HepG2 (cell line): ENCODE results near the gene ACOXL. TPM values are rescaled to one million over a fixed set of nuclear protein-coding genes. Genes with fewer than 3 reads are reported as not detected.

Experiments used
- BCL6 ChIP-seq: IDR thresholded peaks from 2 replicates; pipeline ENCODE4 v1.6.1; 2016; ENCODE audit warnings: missing genetic modification reagents, missing compliant biosample characterization
- ELF3 ChIP-seq: IDR thresholded peaks from 2 replicates; pipeline ENCODE4 v1.6.1; 2016; ENCODE audit warnings: missing genetic modification reagents, missing compliant biosample characterization
- FOSL2 ChIP-seq: sonication (generic); formaldehyde crosslinking; IDR thresholded peaks from 2 replicates; pipeline ENCODE4 v1.4.0; 2020; ENCODE audit warnings: missing genetic modification reagents
- FOXA3 ChIP-seq: IDR thresholded peaks from 2 replicates; pipeline ENCODE4 v1.6.1; 2016; ENCODE audit warnings: missing genetic modification reagents, missing compliant biosample characterization
- FOXP4 ChIP-seq: sonication (generic); formaldehyde crosslinking; IDR thresholded peaks from 2 replicates; pipeline ENCODE4 v1.4.0; 2020; ENCODE audit warnings: missing genetic modification reagents
- HNF4A ChIP-seq: sonication (generic); formaldehyde crosslinking; IDR thresholded peaks from 2 replicates; pipeline ENCODE4 v1.4.0; 2020; ENCODE audit warnings: missing genetic modification reagents
- HNRNPLL ChIP-seq: fragments of 200-400 bp; formaldehyde crosslinking; IDR thresholded peaks from 2 replicates; pipeline ENCODE4 v1.6.1; 2017; ENCODE audit warnings: mild to moderate bottlenecking, low read depth, low read length; ENCODE audit not compliant: poor library complexity, severe bottlenecking
- NONO ChIP-seq, 2 experiments: fragments of 450-650 bp in 1 of 2; sonication (generic) in 1 of 2; formaldehyde crosslinking in 1 of 2; IDR thresholded peaks in 1 of 2; conservative IDR thresholded peaks in 1 of 2; 2 replicates each; pipeline versions ENCODE4 v1.6.1 to v1.8.0; 2017 to 2022; ENCODE audit warnings: mild to moderate bottlenecking in 1 of 2, missing genetic modification reagents in 1 of 2, moderate library complexity in 1 of 2
- PHF21A ChIP-seq: sonication (generic); formaldehyde crosslinking; IDR thresholded peaks from 2 replicates; pipeline ENCODE4 v1.5.0; 2020; ENCODE audit warnings: mild to moderate bottlenecking, missing genetic modification reagents
- RBM39 ChIP-seq: fragments of 200-400 bp; formaldehyde crosslinking; IDR thresholded peaks from one replicate; pipeline ENCODE4 v1.6.1; 2018; ENCODE audit warnings: antibody characterized with exemption, mild to moderate bottlenecking, low read depth, low read length; ENCODE audit not compliant: poor library complexity, severe bottlenecking
- ZNF556 ChIP-seq: sonication (generic); formaldehyde crosslinking; IDR thresholded peaks from 2 replicates; pipeline ENCODE4 v1.4.0; 2020; ENCODE audit warnings: mild to moderate bottlenecking, missing genetic modification reagents, borderline replicate concordance
- ZNF576 ChIP-seq: sonication (generic); formaldehyde crosslinking; IDR thresholded peaks from 2 replicates; pipeline ENCODE4 v1.4.0; 2020; ENCODE audit warnings: mild to moderate bottlenecking, missing genetic modification reagents
- polyA plus RNA-seq, 8 experiments: library from polyadenylated mRNA; depleted of rRNA in 3 of 8; stranded (reverse) in 7 of 8; unstranded in 1 of 8; fragments of >200 nt; fragmentation: Illumina TruSeq in 4 of 8; extraction: Trizol in 4 of 8; gene quantifications; 2 replicates each; pipeline versions ENCODE4 v1.2.1 to v1.2.3, GENCODE V29; 2011 to 2016; ENCODE audit warnings: low read depth in 4 of 8, missing spikeins in 1 of 8, mixed read lengths in 1 of 8; ENCODE audit not compliant: insufficient read depth in 1 of 8
- total RNA-seq, 5 experiments: library from RNA; depleted of rRNA; stranded (reverse); fragments of >200 nt; fragmentation: Illumina TruSeq; extraction: Trizol; gene quantifications; 2 replicates each; pipeline ENCODE4 v1.2.3, GENCODE V29; 2016; ENCODE audit warnings: low read depth in 1 of 5
- TF ChIP-seq, protein P1 (sequence below): sonication (generic); formaldehyde crosslinking; IDR thresholded peaks from 2 replicates; pipeline ENCODE4 v1.9.0; 2021; ENCODE audit warnings: mild to moderate bottlenecking, missing genetic modification reagents
- TF ChIP-seq, protein P2 (sequence below): sonication (generic); formaldehyde crosslinking; IDR thresholded peaks from 2 replicates; pipeline ENCODE4 v1.5.1; 2020; ENCODE audit warnings: mild to moderate bottlenecking, missing genetic modification reagents, borderline replicate concordance
- TF ChIP-seq, protein P3 (sequence below): sonication (generic); formaldehyde crosslinking; IDR thresholded peaks from 2 replicates; pipeline ENCODE4 v1.4.0; 2020; ENCODE audit warnings: missing genetic modification reagents, borderline replicate concordance

The ACOXL gene
- total and polyA plus RNA-seq, 2 of the 13 experiments (the other 11 are each of a cell fraction or from before 2014, with no cell fraction given): not detected

GRCh38 chr2:111049792-111050640 is 317.6 kb downstream of the ACOXL start (continued):
- TF ChIP-seq FOXP4 (CRISPR knock-in tag) (no peak), FOSL2 (CRISPR knock-in tag) (peak; percentile 65), RBM39 (no peak), FOXA3 (0 out of 2 replicates have a peak, but pooled peaks have one; percentile 37), HNF4A (CRISPR knock-in tag) (no peak), NONO (IDR thresholded peaks at IDR 0.05) (no peak), NONO (CRISPR knock-in tag; conservative IDR thresholded peaks at IDR 0.05) (no peak), ELF3 (peak; percentile 49; the same call in 1 of the 2 replicates), ZNF576 (CRISPR knock-in tag) (no peak), HNRNPLL (no peak), PHF21A (CRISPR knock-in tag) (no peak), BCL6 (CRISPR knock-in tag) (peak; percentile 57), ZNF556 (no peak)
- TF ChIP-seq, protein P1, sequence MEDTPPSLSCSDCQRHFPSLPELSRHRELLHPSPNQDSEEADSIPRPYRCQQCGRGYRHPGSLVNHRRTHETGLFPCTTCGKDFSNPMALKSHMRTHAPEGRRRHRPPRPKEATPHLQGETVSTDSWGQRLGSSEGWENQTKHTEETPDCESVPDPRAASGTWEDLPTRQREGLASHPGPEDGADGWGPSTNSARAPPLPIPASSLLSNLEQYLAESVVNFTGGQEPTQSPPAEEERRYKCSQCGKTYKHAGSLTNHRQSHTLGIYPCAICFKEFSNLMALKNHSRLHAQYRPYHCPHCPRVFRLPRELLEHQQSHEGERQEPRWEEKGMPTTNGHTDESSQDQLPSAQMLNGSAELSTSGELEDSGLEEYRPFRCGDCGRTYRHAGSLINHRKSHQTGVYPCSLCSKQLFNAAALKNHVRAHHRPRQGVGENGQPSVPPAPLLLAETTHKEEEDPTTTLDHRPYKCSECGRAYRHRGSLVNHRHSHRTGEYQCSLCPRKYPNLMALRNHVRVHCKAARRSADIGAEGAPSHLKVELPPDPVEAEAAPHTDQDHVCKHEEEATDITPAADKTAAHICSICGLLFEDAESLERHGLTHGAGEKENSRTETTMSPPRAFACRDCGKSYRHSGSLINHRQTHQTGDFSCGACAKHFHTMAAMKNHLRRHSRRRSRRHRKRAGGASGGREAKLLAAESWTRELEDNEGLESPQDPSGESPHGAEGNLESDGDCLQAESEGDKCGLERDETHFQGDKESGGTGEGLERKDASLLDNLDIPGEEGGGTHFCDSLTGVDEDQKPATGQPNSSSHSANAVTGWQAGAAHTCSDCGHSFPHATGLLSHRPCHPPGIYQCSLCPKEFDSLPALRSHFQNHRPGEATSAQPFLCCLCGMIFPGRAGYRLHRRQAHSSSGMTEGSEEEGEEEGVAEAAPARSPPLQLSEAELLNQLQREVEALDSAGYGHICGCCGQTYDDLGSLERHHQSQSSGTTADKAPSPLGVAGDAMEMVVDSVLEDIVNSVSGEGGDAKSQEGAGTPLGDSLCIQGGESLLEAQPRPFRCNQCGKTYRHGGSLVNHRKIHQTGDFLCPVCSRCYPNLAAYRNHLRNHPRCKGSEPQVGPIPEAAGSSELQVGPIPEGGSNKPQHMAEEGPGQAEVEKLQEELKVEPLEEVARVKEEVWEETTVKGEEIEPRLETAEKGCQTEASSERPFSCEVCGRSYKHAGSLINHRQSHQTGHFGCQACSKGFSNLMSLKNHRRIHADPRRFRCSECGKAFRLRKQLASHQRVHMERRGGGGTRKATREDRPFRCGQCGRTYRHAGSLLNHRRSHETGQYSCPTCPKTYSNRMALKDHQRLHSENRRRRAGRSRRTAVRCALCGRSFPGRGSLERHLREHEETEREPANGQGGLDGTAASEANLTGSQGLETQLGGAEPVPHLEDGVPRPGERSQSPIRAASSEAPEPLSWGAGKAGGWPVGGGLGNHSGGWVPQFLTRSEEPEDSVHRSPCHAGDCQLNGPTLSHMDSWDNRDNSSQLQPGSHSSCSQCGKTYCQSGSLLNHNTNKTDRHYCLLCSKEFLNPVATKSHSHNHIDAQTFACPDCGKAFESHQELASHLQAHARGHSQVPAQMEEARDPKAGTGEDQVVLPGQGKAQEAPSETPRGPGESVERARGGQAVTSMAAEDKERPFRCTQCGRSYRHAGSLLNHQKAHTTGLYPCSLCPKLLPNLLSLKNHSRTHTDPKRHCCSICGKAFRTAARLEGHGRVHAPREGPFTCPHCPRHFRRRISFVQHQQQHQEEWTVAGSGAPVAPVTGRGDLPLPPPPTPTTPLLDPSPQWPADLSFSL (CRISPR knock-in tag): no peak
- TF ChIP-seq, protein P2, sequence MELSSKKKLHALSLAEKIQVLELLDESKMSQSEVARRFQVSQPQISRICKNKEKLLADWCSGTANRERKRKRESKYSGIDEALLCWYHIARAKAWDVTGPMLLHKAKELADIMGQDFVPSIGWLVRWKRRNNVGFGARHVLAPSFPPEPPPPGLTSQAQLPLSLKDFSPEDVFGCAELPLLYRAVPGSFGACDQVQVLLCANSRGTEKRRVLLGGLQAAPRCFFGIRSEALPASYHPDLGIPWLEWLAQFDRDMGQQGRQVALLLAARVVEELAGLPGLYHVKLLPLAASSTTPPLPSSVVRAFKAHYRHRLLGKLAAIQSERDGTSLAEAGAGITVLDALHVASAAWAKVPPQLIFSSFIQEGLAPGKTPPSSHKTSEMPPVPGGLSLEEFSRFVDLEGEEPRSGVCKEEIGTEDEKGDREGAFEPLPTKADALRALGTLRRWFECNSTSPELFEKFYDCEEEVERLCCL (CRISPR knock-in tag): no peak
- TF ChIP-seq, protein P3, sequence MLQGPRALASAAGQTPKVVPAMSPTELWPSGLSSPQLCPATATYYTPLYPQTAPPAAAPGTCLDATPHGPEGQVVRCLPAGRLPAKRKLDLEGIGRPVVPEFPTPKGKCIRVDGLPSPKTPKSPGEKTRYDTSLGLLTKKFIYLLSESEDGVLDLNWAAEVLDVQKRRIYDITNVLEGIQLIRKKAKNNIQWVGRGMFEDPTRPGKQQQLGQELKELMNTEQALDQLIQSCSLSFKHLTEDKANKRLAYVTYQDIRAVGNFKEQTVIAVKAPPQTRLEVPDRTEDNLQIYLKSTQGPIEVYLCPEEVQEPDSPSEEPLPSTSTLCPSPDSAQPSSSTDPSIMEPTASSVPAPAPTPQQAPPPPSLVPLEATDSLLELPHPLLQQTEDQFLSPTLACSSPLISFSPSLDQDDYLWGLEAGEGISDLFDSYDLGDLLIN (CRISPR knock-in tag): no peak
